Tibial nerve (tissue), 4 donors: Measurements from ENCODE around the gene ZNF280B.

ENCODE experiments used
- EP300 ChIP-seq, 2 donors: sonication (generic); formaldehyde crosslinking; IDR thresholded peaks; one replicate each; pipeline ENCODE4 v1.6.1; 2017; ENCODE audit warnings: antibody characterized with exemption in 2 of 2, mild to moderate bottlenecking in 1 of 2
- POLR2A ChIP-seq, 2 donors: fragments of 450-650 bp; IDR thresholded peaks; one replicate each; pipeline ENCODE4 v1.6.1; 2017; ENCODE audit warnings: antibody characterized with exemption in 2 of 2, mild to moderate bottlenecking in 2 of 2, moderate library complexity in 2 of 2
- TF ChIP-seq, protein P1 (sequence below), 5 experiments: fragments of 200-600 bp in 3 of 5; fragments of 450-650 bp in 2 of 5; sonication (generic) in 3 of 5; IDR thresholded peaks; one replicate each; pipeline ENCODE4 v1.5.1; 2016 to 2019; ENCODE audit warnings: antibody characterized with exemption in 5 of 5, mild to moderate bottlenecking in 3 of 5, moderate library complexity in 2 of 5

- TF ChIP-seq, protein P1, sequence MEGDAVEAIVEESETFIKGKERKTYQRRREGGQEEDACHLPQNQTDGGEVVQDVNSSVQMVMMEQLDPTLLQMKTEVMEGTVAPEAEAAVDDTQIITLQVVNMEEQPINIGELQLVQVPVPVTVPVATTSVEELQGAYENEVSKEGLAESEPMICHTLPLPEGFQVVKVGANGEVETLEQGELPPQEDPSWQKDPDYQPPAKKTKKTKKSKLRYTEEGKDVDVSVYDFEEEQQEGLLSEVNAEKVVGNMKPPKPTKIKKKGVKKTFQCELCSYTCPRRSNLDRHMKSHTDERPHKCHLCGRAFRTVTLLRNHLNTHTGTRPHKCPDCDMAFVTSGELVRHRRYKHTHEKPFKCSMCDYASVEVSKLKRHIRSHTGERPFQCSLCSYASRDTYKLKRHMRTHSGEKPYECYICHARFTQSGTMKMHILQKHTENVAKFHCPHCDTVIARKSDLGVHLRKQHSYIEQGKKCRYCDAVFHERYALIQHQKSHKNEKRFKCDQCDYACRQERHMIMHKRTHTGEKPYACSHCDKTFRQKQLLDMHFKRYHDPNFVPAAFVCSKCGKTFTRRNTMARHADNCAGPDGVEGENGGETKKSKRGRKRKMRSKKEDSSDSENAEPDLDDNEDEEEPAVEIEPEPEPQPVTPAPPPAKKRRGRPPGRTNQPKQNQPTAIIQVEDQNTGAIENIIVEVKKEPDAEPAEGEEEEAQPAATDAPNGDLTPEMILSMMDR (IDR thresholded peaks at IDR 0.05), result no peak
- TF ChIP-seq POLR2A (IDR thresholded peaks at IDR 0.05), result no peak
- TF ChIP-seq EP300 (IDR thresholded peaks at IDR 0.05), result no peak
These were observed 26.3 kb upstream of the ZNF280B start for GRCh38 chr22:22534604-22535415.
